ENCODE results near the gene IQCN.

Gene IQCN

DNA sequence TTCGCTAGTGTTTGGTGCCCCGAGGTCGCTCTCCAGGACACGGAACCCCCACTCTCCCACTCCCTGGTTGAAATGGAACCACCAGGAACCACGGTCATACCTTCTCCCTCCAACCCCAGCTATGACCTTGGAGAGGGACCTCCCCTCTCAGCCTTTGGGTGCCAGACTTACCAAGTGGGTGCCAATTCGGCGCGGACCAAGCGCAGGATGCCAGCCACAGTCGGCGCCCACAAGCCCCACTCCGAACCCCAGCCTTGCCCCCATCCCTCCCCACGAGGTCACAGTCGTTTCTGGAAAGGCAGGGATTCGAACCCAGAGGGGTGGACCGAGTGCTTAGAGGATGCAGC lies 48.9 kb downstream of the IQCN start:
- TF ChIP-seq, protein P1, sequence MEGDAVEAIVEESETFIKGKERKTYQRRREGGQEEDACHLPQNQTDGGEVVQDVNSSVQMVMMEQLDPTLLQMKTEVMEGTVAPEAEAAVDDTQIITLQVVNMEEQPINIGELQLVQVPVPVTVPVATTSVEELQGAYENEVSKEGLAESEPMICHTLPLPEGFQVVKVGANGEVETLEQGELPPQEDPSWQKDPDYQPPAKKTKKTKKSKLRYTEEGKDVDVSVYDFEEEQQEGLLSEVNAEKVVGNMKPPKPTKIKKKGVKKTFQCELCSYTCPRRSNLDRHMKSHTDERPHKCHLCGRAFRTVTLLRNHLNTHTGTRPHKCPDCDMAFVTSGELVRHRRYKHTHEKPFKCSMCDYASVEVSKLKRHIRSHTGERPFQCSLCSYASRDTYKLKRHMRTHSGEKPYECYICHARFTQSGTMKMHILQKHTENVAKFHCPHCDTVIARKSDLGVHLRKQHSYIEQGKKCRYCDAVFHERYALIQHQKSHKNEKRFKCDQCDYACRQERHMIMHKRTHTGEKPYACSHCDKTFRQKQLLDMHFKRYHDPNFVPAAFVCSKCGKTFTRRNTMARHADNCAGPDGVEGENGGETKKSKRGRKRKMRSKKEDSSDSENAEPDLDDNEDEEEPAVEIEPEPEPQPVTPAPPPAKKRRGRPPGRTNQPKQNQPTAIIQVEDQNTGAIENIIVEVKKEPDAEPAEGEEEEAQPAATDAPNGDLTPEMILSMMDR (conservative IDR thresholded peaks at IDR 0.05) = no peak
- H3K27ac ChIP-seq = peak overlapping the region; percentile 69; the same call in 1 of the 2 replicates

DNA sequence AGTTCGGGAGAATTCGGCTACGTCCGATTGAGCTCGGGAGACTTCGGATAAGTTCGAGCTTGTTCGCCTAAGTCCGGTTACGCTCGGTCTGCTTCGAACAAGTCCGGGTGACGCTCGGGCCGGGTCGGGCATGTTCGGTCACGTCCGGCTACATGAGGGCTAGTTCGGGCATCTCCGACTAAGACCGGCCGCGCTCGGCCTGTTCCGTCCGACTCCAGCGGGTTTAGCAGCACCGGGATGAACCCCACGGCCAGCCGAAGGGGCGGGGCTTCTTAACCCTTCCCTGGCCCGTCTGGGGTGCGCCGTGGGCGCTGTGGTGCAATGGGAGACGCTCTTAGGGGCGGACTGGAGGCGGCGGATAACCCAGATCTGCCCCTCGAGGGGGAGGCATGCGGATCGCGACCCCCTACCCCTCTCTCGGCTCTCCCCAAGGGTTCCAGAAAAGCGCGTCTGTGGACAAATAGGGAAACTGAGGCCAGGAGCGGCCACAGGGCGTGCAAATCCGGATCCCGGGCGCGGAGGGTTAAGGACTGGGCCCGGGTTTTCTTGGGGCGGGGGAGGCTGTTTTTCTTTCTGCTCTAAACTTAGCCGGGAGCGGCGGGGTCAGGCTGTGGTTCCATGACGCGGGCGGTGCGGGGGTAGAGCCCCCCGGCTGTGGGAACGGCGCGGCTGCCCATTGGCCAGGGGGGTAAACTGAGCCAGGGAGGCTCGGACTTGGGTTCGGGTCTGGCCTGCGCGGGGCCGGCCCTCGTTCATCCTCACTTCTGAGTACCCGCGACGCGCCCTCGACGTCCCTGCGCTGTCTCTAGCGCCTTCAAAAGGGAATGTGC lies 49.5 kb downstream of the IQCN start:
- TF ChIP-seq, protein P1 (conservative IDR thresholded peaks at IDR 0.05) = no peak

DNA sequence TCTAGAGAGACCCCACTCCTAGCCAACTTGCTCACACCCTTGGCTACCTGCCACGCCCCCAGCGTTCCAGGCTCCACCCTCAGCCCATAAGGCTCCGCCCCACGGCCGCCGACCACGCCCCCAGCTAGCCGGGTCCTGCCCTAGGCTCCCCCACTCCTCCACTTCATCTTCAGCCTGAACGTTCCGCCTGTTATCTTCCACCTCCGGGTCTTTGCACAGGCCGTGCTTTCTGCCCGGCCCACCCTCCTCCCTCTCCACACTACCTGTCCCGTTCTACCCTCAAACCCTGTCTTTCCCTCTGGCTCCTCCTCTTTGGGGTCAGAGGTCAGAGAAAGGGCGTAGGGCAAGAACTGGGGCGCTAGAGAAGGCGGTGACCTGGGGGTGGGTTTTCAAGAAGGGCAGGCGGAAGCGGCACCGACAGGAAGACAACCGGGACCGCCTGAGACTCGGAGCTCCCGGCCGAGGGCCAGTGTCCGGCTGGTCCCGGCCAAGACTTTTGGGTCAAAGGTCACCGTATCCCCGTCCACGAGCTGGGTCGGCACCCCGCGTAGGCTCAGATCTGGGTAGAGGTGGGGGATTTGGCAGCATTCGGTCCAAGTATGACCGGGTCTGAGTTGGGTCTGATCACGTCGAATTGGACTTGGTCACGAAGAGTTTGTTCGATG lies 50.3 kb downstream of the IQCN start:
- peak overlapping the region; percentile 69; the same call in 1 of the 2 replicates for H3K27ac ChIP-seq

More for the DNA sequence above, 49.5 kb downstream of the IQCN start:
- H3K27ac ChIP-seq = peak overlapping the region; percentile 69; the same call in 1 of the 2 replicates

DNA sequence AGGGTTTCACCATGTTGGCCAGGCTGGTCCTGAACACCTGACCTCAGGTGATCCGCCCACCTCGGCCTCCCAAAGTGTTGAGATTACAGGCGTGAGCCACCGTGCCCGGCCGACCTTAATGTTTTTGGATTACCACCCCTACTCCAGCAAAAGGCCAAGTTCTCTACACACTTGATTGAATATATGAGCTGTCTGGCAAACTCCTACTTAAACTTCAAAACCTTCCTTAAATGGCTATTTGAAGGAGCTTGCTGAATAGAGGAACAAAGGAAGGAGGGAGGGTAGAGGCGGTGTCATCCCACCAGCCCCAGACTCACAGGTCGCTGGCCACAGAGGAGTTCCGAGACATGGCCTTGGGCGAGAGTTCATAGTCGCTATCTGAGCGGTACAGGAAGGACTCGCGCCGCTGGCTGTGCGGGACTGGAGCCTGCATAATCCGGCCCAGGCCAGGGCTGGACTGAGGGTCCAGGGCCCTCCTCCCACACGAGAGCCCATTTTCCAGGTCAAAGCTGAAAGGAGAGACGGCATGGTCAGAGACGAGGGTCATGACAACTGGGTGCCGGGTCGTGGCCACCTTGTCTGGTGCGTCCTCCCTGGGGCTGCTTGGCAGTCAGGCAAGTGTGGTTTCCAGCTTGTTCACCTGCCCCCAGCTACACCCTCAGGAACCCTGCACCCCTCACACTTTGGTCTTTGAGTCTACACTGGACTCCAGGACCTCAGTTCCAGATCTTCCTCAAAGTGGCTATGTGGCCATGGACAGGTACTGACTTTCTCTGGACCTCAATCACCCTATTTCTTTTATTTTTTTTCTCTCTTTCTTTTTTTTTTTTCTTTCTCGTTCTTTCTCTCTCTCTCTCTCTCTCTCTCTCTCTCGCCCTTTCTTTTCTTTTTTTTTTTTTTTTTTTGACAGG lies 52.2 kb downstream of the IQCN start:
- H3K27ac ChIP-seq = no peak overlapping the region

More for the DNA sequence above, 50.3 kb downstream of the IQCN start:
- TF ChIP-seq, protein P1 (conservative IDR thresholded peaks at IDR 0.05) = no peak

DNA sequence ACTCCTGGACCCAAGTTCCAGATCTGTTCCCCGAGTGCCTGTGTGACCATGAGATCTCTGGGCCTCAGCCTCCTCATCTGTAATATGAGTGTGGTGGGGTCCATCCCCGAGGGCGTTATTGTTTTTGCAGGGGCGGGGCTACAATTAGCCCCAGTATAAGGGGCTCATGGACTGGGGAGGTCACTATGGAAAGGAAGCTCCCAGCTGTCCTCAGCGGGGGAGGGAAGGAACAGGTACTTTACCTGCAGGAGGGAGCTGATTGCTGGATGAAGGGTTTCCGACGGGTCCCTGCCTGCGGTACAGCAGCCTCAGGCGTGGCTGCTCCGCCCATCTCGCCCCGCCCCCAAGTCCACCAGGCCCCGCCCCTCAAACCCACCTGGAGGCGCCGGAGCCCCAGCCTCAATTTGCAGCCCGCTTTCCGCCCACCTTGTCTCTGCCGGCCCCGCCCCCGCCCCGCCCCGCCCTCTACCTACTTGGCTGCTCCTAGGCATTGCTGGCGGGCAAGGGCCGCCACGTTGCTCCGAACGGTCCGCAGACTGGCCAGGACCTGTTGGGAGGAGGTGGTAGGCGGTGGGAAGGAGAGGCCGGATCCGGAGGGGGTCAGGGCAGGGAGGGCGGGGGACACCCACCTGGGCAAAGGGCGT lies 53.5 kb downstream of the IQCN start:
- TF ChIP-seq, protein P1 (conservative IDR thresholded peaks at IDR 0.05) = no peak
- peak overlapping the region; percentile 21; the same call in 1 of the 2 replicates for H3K27ac ChIP-seq

More for the DNA sequence above, 52.2 kb downstream of the IQCN start:
- TF ChIP-seq, protein P1 (conservative IDR thresholded peaks at IDR 0.05) = no peak

DNA sequence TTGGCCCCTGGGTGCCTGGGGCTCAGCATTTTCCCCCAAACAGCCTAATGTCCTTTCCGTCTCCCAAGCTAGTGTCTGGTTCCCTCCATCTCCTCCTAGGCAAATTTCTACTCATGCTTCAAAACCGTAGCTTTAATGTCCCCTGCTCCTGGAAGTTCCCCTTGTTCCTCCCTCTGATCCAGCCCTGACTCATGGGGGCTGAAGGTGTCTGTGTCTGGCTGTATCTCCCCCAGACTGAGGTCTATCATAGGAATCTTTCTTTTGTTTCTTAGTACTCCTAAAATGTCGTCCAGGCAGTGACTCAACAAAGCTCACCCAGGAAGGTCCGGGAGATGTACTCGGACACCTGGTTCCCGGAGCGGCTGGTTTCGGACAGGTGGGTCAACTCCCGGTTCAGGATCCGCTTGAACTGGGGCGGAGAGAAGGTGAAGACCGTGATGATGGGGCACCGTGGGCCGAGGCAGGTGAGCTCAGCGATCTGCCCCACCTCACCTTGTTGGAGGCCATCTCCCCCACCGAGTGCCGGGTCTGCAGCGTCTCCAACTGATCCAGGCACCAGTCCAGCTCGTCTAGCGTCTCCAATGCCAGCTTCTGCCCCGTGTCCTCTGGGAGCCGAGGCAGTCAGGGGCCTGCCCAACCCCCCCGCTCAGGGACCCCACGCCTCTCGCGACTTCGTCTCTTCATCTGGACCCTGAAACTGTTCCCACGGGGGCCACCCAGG lies 54.2 kb downstream of the IQCN start:
- TF ChIP-seq, protein P1 (conservative IDR thresholded peaks at IDR 0.05) = no peak
- H3K27ac ChIP-seq = peak overlapping the region; percentile 21; the same call in 1 of the 2 replicates

All from VCaP (cell line).